NCI-H2107 treated with DMSO at 0.1 percent for 48 hours (cell line): ENCODE data around the gene TJP3.

Experiments used
- DNase-seq: peaks from one replicate; lab custom pipeline; 2025; ENCODE audit not compliant: unreplicated experiment; lab: John Stamatoyannopoulos, UW

The TJP3 gene

GRCh38 chr19:3670796-3671679 is 37.1 kb upstream of the TJP3 start:
- no peak for DNase-seq

GRCh38 chr19:3671680-3672574 is 36.3 kb upstream of the TJP3 start:
- DNase-seq, result no peak

GRCh38 chr19:3672575-3672948 is 35.6 kb upstream of the TJP3 start:
- DNase-seq, result no peak

GRCh38 chr19:3672993-3673392 is 35.2 kb upstream of the TJP3 start:
- DNase-seq, result no peak

- DNase-seq, result no peak
Measured at GRCh38 chr19:3673506-3674439, 34.4 kb upstream of the TJP3 start.

- no peak for DNase-seq
Measured at GRCh38 chr19:3674784-3675543, 33.2 kb upstream of the TJP3 start.

- no peak for DNase-seq
Measured at GRCh38 chr19:3678188-3678587, 30.0 kb upstream of the TJP3 start.

- no peak for DNase-seq
Measured at GRCh38 chr19:3679138-3679537, 29.0 kb upstream of the TJP3 start.

- DNase-seq, result no peak
Measured at GRCh38 chr19:3679581-3679980, 28.6 kb upstream of the TJP3 start.

GRCh38 chr19:3680939-3681338 is 27.2 kb upstream of the TJP3 start:
- DNase-seq, result no peak

- no peak for DNase-seq
Measured at GRCh38 chr19:3682286-3682685, 25.9 kb upstream of the TJP3 start.

GRCh38 chr19:3682741-3683404 is 25.3 kb upstream of the TJP3 start:
- DNase-seq, result no peak

GRCh38 chr19:3683405-3684053 is 24.7 kb upstream of the TJP3 start:
- no peak for DNase-seq

- no peak for DNase-seq
Measured at GRCh38 chr19:3684054-3684816, 23.9 kb upstream of the TJP3 start.

- DNase-seq, result no peak
Measured at GRCh38 chr19:3684817-3685410, 23.3 kb upstream of the TJP3 start.

- no peak for DNase-seq
Measured at GRCh38 chr19:3687393-3687773, 20.8 kb upstream of the TJP3 start.

GRCh38 chr19:3687774-3688706 is 20.1 kb upstream of the TJP3 start:
- DNase-seq, result peak; percentile 87
